CD4-positive, alpha-beta T cell treated with Interleukin-17A for 1 hour (primary cell): Measurements from ENCODE around the gene ZBED3.
"Not testable (repeated sequence)": the region's sequence is repeated elsewhere in the genome, so short reads cannot be mapped to it uniquely, and the experiment has no call there.

Experiments
- DNase-seq: peaks from one replicate; pipeline ENCODE4 v3.0.0-alpha.2; 2020

Gene ZBED3, protein sequence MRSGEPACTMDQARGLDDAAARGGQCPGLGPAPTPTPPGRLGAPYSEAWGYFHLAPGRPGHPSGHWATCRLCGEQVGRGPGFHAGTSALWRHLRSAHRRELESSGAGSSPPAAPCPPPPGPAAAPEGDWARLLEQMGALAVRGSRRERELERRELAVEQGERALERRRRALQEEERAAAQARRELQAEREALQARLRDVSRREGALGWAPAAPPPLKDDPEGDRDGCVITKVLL

GRCh38 chr5:77086689-77087483 is at the start of gene ZBED3:
Gene ZBED3, minus strand, starts transcription at chr5:77087285. Its CDS starts 9,407 bp downstream, at chr5:77077878.
- peak; percentile 53 for DNase-seq

- no peak for DNase-seq
Observed at GRCh38 chr5:77133061-77133758, 46.1 kb upstream of the ZBED3 start.

- no peak for DNase-seq
Observed at GRCh38 chr5:77131361-77131760, 44.3 kb upstream of the ZBED3 start.

DNA sequence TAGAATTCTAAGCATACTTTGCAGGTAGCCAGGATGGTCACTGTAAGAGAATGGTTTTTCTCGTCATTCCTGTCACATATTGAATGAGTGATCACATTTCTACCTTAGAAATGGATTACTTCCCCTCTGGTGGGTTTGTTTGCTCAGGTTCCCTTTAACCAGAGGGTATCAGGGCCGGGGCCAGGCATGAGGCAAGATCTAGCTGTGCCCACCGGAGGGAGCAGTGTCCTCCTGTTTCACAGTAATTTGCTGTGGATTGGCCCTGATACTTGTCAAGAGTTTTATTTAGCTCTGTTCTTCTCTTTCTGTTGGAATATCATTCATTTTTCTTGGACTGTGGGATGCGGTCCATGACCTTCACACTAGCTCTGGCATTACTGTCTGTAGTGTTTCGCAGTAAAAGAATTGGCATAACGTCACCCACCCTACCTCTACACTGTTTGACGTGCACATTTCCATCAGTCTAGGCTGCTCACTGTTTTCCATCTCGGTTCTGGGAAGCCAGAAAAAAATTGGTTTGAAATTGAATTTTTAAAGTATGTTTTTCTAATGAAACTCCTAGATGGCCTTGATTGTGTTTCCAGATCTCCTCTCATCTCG is 42.4 kb upstream of the ZBED3 start:
- no peak for DNase-seq

- no peak for DNase-seq
Observed at GRCh38 chr5:77128411-77129061, 41.5 kb upstream of the ZBED3 start.

DNA sequence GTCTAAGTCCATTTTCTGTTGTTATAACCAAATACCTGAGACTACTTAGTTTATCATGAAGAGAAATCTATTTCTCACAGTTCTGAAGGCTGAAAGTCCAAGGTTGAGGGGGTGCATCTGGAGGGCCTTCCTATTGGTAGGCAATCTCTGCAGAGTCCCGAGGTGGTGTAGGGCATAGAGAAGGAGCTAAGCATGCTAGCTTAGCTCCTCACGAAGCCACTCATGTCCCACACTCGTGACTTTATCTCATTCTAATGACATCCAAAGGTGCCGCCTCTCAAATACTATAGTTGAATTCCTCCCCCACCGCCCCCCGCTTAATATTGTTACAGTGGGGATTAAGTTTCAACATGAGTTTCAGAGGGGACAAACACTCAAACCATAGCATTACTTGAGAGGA is 36.0 kb upstream of the ZBED3 start:
- DNase-seq: no peak

GRCh38 chr5:77120706-77121105 is 33.6 kb upstream of the ZBED3 start:
- DNase-seq: no peak

GRCh38 chr5:77120086-77120485 is 33.0 kb upstream of the ZBED3 start:
- DNase-seq: no peak

- no peak for DNase-seq
Observed at GRCh38 chr5:77117161-77117560, 30.1 kb upstream of the ZBED3 start.

GRCh38 chr5:77107035-77107434 is 19.9 kb upstream of the ZBED3 start:
- not testable (repeated sequence) for DNase-seq

GRCh38 chr5:77104813-77105212 is 17.7 kb upstream of the ZBED3 start:
- DNase-seq: no peak

DNA sequence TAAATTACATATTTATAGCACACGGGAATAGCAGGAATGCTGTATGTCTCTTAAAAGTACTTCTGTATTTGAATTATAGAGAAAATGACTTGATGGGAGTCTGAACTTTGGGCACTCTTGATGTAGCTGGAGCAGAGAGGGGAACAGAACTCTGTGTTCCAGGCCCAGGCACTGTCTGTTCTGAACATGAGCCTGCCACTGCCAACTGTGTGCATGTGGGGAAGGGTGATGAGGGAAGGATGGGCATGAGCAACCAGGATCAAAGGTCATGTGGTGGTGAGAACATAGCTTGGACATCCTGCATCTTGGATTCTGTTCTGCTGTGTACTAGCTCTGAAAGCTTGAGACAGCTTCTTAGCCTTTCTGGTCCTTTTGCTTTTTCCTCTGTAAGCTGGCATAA is 16.4 kb upstream of the ZBED3 start:
- DNase-seq: no peak

DNA sequence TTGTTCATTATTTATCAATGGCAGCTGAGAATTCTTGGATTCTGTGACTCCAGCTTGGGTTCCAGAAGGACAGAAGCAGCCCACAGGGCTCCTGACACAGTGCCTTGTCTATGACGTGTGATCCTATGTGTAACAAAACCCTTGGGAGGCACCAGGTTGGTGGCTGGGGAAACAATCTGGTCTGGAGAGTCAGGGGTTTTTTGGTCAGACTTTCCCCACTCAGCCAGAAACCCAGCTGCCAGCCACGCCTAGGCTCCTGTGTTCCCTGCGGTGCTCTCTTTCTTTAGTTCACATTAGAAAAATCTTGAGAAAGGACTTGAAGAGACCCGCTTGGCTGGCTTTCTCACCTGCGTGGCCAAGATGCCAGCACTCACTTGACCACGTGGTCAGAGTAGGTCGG is 15.5 kb upstream of the ZBED3 start:
- DNase-seq: no peak

DNA sequence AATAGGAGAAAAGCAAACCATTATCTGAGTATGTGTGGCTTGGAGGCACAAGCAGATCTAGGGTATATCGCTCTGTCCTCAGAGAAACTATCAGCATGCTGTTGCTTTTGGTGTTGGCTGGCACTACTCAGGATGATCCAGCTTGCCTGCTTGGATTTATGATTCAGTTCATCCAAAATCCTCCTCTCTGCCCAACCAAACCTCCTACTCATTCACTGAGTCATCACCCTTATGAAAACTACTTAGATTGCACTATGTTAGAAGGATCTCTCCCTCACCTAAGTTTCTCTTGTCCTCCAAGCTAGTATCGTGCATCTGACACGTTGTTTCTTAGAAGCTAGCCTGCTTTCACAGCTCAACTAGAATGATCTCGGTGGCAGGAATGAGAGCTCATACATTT is 14.2 kb upstream of the ZBED3 start:
- DNase-seq: no peak

DNA sequence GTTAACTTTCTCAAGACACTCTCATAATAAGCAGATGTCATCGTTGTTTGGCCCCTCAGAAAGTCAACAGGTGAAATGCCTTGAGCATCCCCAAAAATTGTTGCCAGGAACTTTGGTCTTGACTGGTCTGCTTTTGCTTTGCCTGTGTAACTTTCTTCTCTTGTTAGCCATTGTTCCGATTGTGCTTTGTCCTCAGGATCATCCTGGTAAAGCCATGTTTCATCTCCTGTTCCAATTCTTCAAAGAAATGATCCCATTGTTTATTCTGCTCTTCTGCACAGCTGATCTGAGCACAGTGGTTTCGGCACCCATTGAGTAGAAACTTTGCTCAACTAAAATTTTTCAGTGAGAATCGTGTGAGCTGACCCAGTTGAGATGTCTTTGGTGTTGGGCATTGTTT is 8.1 kb upstream of the ZBED3 start:
- no peak for DNase-seq

- no peak for DNase-seq
Observed at GRCh38 chr5:77087484-77088261, 588 bp upstream of the ZBED3 start.

DNA sequence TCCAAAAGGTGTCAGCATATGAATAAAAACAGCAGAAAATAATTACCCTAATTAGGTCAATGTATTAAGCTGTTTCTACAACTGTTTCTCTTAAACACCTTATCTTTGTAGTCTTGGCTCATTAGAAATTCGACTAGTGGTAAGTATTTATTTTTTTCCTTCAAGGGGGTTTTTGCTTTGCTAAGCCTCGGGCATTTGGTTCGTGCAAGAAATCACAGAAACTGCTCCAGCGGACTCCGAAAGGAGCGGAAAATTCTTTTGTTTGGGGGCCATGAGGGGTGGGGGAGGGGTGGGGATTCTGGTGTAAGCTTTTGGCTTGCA is 757 bp downstream of the ZBED3 start:
- no peak for DNase-seq

DNA sequence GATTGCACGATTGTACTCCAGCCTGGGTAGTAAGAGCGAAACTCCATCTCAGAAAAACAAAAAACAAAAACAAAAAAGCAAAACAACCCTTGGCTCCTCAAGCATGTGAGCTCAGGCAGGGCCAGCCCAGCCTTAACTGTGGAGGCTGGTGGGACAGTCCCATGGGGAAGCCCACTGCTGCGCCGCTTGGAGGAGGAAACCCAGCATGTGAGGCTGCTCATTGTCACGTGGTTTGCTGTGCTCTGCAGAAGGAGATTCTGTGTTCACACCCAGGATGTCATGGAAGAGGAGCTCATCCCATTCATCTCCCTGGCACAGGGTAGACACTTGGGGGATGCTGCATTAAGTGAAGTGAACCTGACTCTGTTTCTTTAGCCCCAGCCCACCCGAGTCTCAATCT is 4.0 kb downstream of the ZBED3 start:
- no peak for DNase-seq

DNA sequence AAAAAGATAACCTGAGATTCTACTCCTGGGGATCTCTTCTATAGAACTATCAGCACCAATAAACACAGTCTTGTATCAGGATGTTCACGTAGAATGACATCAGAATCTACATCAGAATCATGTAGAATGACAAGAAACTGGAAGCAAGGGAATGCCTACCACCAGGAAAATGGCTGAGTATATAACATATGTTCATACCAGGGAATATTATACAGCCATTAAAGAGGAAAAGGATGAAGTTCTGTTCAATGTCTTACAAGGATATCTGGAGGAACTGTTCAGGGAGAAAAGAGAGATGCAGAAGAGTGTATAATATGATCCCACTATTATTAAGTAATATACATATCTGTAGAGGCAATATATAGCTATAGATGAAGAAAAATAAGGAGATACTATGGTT is 4.8 kb downstream of the ZBED3 start:
- no peak for DNase-seq

GRCh38 chr5:77080905-77081304 is 6.2 kb downstream of the ZBED3 start:
- DNase-seq: no peak

DNA sequence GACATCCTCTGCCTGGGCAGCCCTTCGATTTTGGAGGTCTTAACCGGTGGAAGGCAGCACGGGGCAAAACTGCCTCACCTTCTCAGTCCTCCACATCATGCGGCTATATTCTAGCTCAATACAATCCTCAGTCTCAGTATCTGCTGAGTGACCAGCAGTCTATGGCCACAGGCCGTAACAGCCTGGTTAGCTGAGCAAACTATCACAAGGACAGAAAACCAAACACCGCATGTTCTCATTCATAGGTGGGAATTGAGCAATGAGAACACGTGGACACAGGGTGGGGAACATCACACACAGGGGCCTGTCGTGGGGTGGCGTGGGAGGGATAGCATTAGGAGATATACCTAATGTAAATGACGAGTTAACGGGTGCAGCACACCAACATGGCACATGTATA is 6.6 kb downstream of the ZBED3 start:
- DNase-seq: not testable (repeated sequence)

- DNase-seq: no peak
Observed at GRCh38 chr5:77077829-77078176, 9.3 kb downstream of the ZBED3 start.
